Activated naive CD4-positive, alpha-beta T cell treated with anti-CD3 and anti-CD28 coated beads for 36 hours (primary cell): ENCODE results near the gene TRPV2. TPM values are rescaled to one million over a fixed set of nuclear protein-coding genes. Genes with fewer than 3 reads are reported as not detected.
"Not testable (repeated sequence)": the region's sequence is repeated elsewhere in the genome, so short reads cannot be mapped to it uniquely, and the experiment has no call there.

Source experiments
- CTCF ChIA-PET: fragments of 350-600 bp; sonication (Branson Sonifier 250); formaldehyde crosslinking; loops from one replicate; lab custom pipeline; 2021; ENCODE audit warnings: antibody characterized with exemption; lab: Charles Lee
- DNase-seq: peaks from one replicate; pipeline ENCODE4 v3.0.0-alpha.2; 2020
- H3K27ac Mint-ChIP-seq: one replicate; pipeline ENCODE4 v1.8.0; 2021; ENCODE audit warnings: mild to moderate bottlenecking, mixed read lengths
- H3K27me3 Mint-ChIP-seq: one replicate; pipeline ENCODE4 v1.8.0; 2021; ENCODE audit warnings: low read depth, mixed read lengths
- H3K36me3 Mint-ChIP-seq: one replicate; pipeline ENCODE4 v1.8.0; 2021; ENCODE audit warnings: low read depth, mixed read lengths
- H3K4me1 Mint-ChIP-seq: one replicate; pipeline ENCODE4 v1.8.0; 2021; ENCODE audit warnings: low read depth, mixed read lengths
- H3K4me3 Mint-ChIP-seq: one replicate; pipeline ENCODE4 v1.8.0; 2021; ENCODE audit warnings: mild to moderate bottlenecking, moderate library complexity, mixed read lengths
- H3K9me3 Mint-ChIP-seq: one replicate; pipeline ENCODE4 v1.8.0; 2021; ENCODE audit warnings: mixed read lengths
- intact Hi-C: fragments of 100-400 bp; cut with micrococcal nuclease; formaldehyde crosslinking; loops from one replicate; pipeline ENCODE4 v1.15.1; 2023
- total RNA-seq, 2 experiments: library from RNA; stranded (reverse); gene quantifications; one replicate each; pipeline ENCODE4 v1.2.3, GENCODE V29; 2021

TRPV2 gene
- total RNA-seq, 2 experiments from 2014 or later, result 23.7 to 24.8 TPM

GRCh38 chr17:16449121-16449570 is 33.8 kb downstream of the TRPV2 start:
- Mint-ChIP-seq H3K4me1 (peaks cover 37% of the 10 kb centered on the region), H3K27me3 (no peaks in the 10 kb centered on the region), H3K36me3 (peaks cover 55% of the 10 kb centered on the region), H3K4me3 (no peak overlapping the region), H3K27ac (no peak overlapping the region), H3K9me3 (no peaks in the 10 kb centered on the region)
- DNase-seq, result no peak
- intact Hi-C loops, result no loop called here
- CTCF ChIA-PET, result interaction anchor here (5.8 kb wide), 1 partner anchor 74 kb away, joined by 68 read pairs; no protein-coding TSS in a partner anchor

- CTCF ChIA-PET, result interaction anchor here (0.6 to 5.8 kb wide), 3 partner anchors 64 to 489 kb away, joined by 3 to 68 read pairs (median 5); no protein-coding TSS in a partner anchor
- no peaks in the 10 kb centered on the region for H3K27me3 Mint-ChIP-seq
- no peak overlapping the region for H3K4me3 Mint-ChIP-seq
- peaks cover 30% of the 10 kb centered on the region for H3K4me1 Mint-ChIP-seq
- no peak overlapping the region for H3K27ac Mint-ChIP-seq
- H3K9me3 Mint-ChIP-seq, result no peaks in the 10 kb centered on the region
- no peak for DNase-seq
- intact Hi-C loops, result loop anchor here (5.0 kb wide), 1 partner anchor 42 kb away; the partner anchor contains the start of gene LRRC75A
- H3K36me3 Mint-ChIP-seq, result peaks cover 49% of the 10 kb centered on the region
Observed at GRCh38 chr17:16450028-16450427, 34.7 kb downstream of the TRPV2 start.

- peaks cover 50% of the 10 kb centered on the region for H3K36me3 Mint-ChIP-seq
- H3K27ac Mint-ChIP-seq, H3K4me3 Mint-ChIP-seq, H3K27me3 Mint-ChIP-seq, H3K9me3 Mint-ChIP-seq, DNase-seq: not testable (repeated sequence)
- peaks cover 20% of the 10 kb centered on the region for H3K4me1 Mint-ChIP-seq
- intact Hi-C loops, result loop anchor here (5.0 kb wide), 1 partner anchor 40 kb away; the partner anchor contains the start of gene LRRC75A
- CTCF ChIA-PET, result interaction anchor here (0.6 to 5.8 kb wide), 11 partner anchors 9 to 183 kb away, joined by 3 to 68 read pairs (median 3); partner anchors contain the start of gene TRPV2
Observed at GRCh38 chr17:16452268-16452667, 36.9 kb downstream of the TRPV2 start.

- no peak for DNase-seq
- Mint-ChIP-seq H3K27me3 (no peaks in the 10 kb centered on the region), H3K9me3 (no peaks in the 10 kb centered on the region), H3K4me3 (no peak overlapping the region), H3K36me3 (peaks cover 40% of the 10 kb centered on the region), H3K27ac (no peak overlapping the region), H3K4me1 (peaks cover 11% of the 10 kb centered on the region)
- intact Hi-C loops, result loop anchor here (1.0 to 5.0 kb wide), 3 partner anchors 39 to 136 kb away; partner anchors contain the start of gene LRRC75A
- CTCF ChIA-PET, result interaction anchor here (0.6 to 5.8 kb wide), 16 partner anchors 10 to 90 kb away, joined by 3 to 68 read pairs (median 3); no protein-coding TSS in a partner anchor
Observed at GRCh38 chr17:16453493-16453851, 38.1 kb downstream of the TRPV2 start.

GRCh38 chr17:16455997-16456741 is 40.8 kb downstream of the TRPV2 start:
- H3K27me3 Mint-ChIP-seq, result no peaks in the 10 kb centered on the region
- H3K27ac Mint-ChIP-seq, result no peak overlapping the region
- CTCF ChIA-PET, result interaction anchor here (0.6 to 0.7 kb wide), 2 partner anchors 15 to 23 kb away, joined by 3 read pairs; no protein-coding TSS in a partner anchor
- H3K4me1 Mint-ChIP-seq, result peaks cover 4% of the 10 kb centered on the region
- H3K9me3 Mint-ChIP-seq, result no peaks in the 10 kb centered on the region
- peaks cover 22% of the 10 kb centered on the region for H3K36me3 Mint-ChIP-seq
- DNase-seq, result no peak
- intact Hi-C loops, result no loop called here
- no peak overlapping the region for H3K4me3 Mint-ChIP-seq

- Mint-ChIP-seq H3K4me1 (peaks cover 4% of the 10 kb centered on the region), H3K36me3 (peaks cover 22% of the 10 kb centered on the region), H3K27me3 (no peaks in the 10 kb centered on the region), H3K4me3 (no peak overlapping the region), H3K9me3 (no peaks in the 10 kb centered on the region), H3K27ac (no peak overlapping the region)
- intact Hi-C loops, result no loop called here
- CTCF ChIA-PET, result interaction anchor here (0.7 to 1.8 kb wide), 2 partner anchors 22 to 65 kb away, joined by 3 to 6 read pairs; no protein-coding TSS in a partner anchor
- no peak for DNase-seq
Observed at GRCh38 chr17:16456742-16457316, 41.5 kb downstream of the TRPV2 start.

GRCh38 chr17:16459271-16459670 is 43.9 kb downstream of the TRPV2 start:
- Mint-ChIP-seq H3K27me3 (no peaks in the 10 kb centered on the region), H3K4me1 (peaks cover 4% of the 10 kb centered on the region), H3K27ac (no peak overlapping the region), H3K4me3 (no peak overlapping the region), H3K9me3 (no peaks in the 10 kb centered on the region), H3K36me3 (peaks cover 18% of the 10 kb centered on the region)
- no peak for DNase-seq
- CTCF ChIA-PET, result interaction anchor here (0.9 kb wide), 1 partner anchor 61 kb away, joined by 3 read pairs; no protein-coding TSS in a partner anchor
- intact Hi-C loops, result no loop called here

GRCh38 chr17:16459855-16460550 is 44.6 kb downstream of the TRPV2 start:
- no peak overlapping the region for H3K4me3 Mint-ChIP-seq
- H3K36me3 Mint-ChIP-seq, result peaks cover 18% of the 10 kb centered on the region
- peaks cover 4% of the 10 kb centered on the region for H3K4me1 Mint-ChIP-seq
- DNase-seq, result no peak
- intact Hi-C loops, result no loop called here
- CTCF ChIA-PET, result interaction anchor here (0.9 kb wide), 1 partner anchor 60 kb away, joined by 3 read pairs; no protein-coding TSS in a partner anchor
- no peaks in the 10 kb centered on the region for H3K27me3 Mint-ChIP-seq
- H3K27ac Mint-ChIP-seq, result peak overlapping the region; percentile 31
- H3K9me3 Mint-ChIP-seq, result no peaks in the 10 kb centered on the region

- no peak overlapping the region for H3K4me3 Mint-ChIP-seq
- no peaks in the 10 kb centered on the region for H3K9me3 Mint-ChIP-seq
- H3K27ac Mint-ChIP-seq, result no peak overlapping the region
- H3K4me1 Mint-ChIP-seq, result peaks cover 4% of the 10 kb centered on the region
- no peaks in the 10 kb centered on the region for H3K27me3 Mint-ChIP-seq
- DNase-seq, result no peak
- H3K36me3 Mint-ChIP-seq, result peaks cover 13% of the 10 kb centered on the region
- CTCF ChIA-PET, result interaction anchor here (0.7 to 1.0 kb wide), 2 partner anchors 96 to 137 kb away, joined by 3 read pairs; no protein-coding TSS in a partner anchor
- intact Hi-C loops, result no loop called here
Observed at GRCh38 chr17:16460796-16461605, 45.6 kb downstream of the TRPV2 start.

GRCh38 chr17:16461606-16461866 is 46.2 kb downstream of the TRPV2 start:
- H3K4me1 Mint-ChIP-seq, result peaks cover 4% of the 10 kb centered on the region
- intact Hi-C loops, result no loop called here

GRCh38 chr17:16462070-16462864 is 46.9 kb downstream of the TRPV2 start:
- peaks cover 4% of the 10 kb centered on the region for H3K36me3 Mint-ChIP-seq
- peaks cover 4% of the 10 kb centered on the region for H3K4me1 Mint-ChIP-seq
- no peak for DNase-seq
- no peaks in the 10 kb centered on the region for H3K9me3 Mint-ChIP-seq
- CTCF ChIA-PET, result interaction anchor here (1.4 kb wide), 1 partner anchor 59 kb away, joined by 4 read pairs; no protein-coding TSS in a partner anchor
- H3K27me3 Mint-ChIP-seq, result no peaks in the 10 kb centered on the region
- H3K27ac Mint-ChIP-seq, result no peak overlapping the region
- intact Hi-C loops, result no loop called here
- H3K4me3 Mint-ChIP-seq, result no peak overlapping the region

More at GRCh38 chr17:16461606-16461866, 46.2 kb downstream of the TRPV2 start:
- H3K4me3 Mint-ChIP-seq, result no peak overlapping the region
- H3K27ac Mint-ChIP-seq, result no peak overlapping the region
- CTCF ChIA-PET, result interaction anchor here (1.0 kb wide), 1 partner anchor 96 kb away, joined by 3 read pairs; no protein-coding TSS in a partner anchor
- no peaks in the 10 kb centered on the region for H3K9me3 Mint-ChIP-seq
- H3K27me3 Mint-ChIP-seq, result no peaks in the 10 kb centered on the region
- no peak for DNase-seq
- H3K36me3 Mint-ChIP-seq, result peaks cover 10% of the 10 kb centered on the region
